GM18511 (cell line): ENCODE data around the gene S100A1.
"Not testable (repeated sequence)": the region's sequence is repeated elsewhere in the genome, so short reads cannot be mapped to it uniquely, and the experiment has no call there.

Source experiments
- ATAC-seq: cut with Tn5 transposase; IDR thresholded peaks from one replicate; pipeline ENCODE4 v1.9.1; 2021; ENCODE audit warnings: mild to moderate bottlenecking, moderate library complexity; ENCODE audit not compliant: unreplicated experiment

S100A1 gene

GRCh38 chr1:153629971-153630370 lies 1.7 kb downstream of the S100A1 start:
- ATAC-seq, result no peak

- no peak for ATAC-seq
Measured at GRCh38 chr1:153630384-153630783, 2.1 kb downstream of the S100A1 start.

GRCh38 chr1:153631047-153632022 lies 3.1 kb downstream of the S100A1 start:
- no peak for ATAC-seq

- no peak for ATAC-seq
Measured at GRCh38 chr1:153633161-153633753, 5.0 kb downstream of the S100A1 start.

- peak; percentile 93 for ATAC-seq
Measured at GRCh38 chr1:153633754-153634665, 5.8 kb downstream of the S100A1 start, which contains the start of gene CHTOP. Gene CHTOP (plus strand): TSS chr1:153634066. CDS start chr1:153636589, 2,523 bp downstream.

GRCh38 chr1:153635872-153636271 lies 7.6 kb downstream of the S100A1 start:
- ATAC-seq, result no peak

- no peak for ATAC-seq
Measured at GRCh38 chr1:153636312-153636711, 8.1 kb downstream of the S100A1 start.

- no peak for ATAC-seq
Measured at GRCh38 chr1:153638261-153638660, 10.0 kb downstream of the S100A1 start.

- ATAC-seq, result no peak
Measured at GRCh38 chr1:153639280-153639679, 11.0 kb downstream of the S100A1 start.

- ATAC-seq, result not testable (repeated sequence)
Measured at GRCh38 chr1:153640213-153640612, 12.0 kb downstream of the S100A1 start.

GRCh38 chr1:153640861-153641260 lies 12.6 kb downstream of the S100A1 start:
- no peak for ATAC-seq

- no peak for ATAC-seq
Measured at GRCh38 chr1:153642161-153642560, 13.9 kb downstream of the S100A1 start.

- no peak for ATAC-seq
Measured at GRCh38 chr1:153643100-153643499, 14.9 kb downstream of the S100A1 start.

- no peak for ATAC-seq
Measured at GRCh38 chr1:153643816-153644215, 15.6 kb downstream of the S100A1 start.

GRCh38 chr1:153646672-153647345 lies 18.6 kb downstream of the S100A1 start:
- ATAC-seq, result no peak

GRCh38 chr1:153647346-153647714 lies 19.1 kb downstream of the S100A1 start:
- no peak for ATAC-seq

- ATAC-seq, result no peak
Measured at GRCh38 chr1:153648000-153648643, 19.9 kb downstream of the S100A1 start.

GRCh38 chr1:153649137-153649862 lies 21.1 kb downstream of the S100A1 start:
- ATAC-seq, result no peak

- ATAC-seq, result no peak
Measured at GRCh38 chr1:153649863-153650235, 21.6 kb downstream of the S100A1 start.
